ENCODE results near the gene FHIT. TPM values are rescaled to one million over a fixed set of nuclear protein-coding genes. Genes with fewer than 3 reads are reported as not detected.

The FHIT gene
- total and polyA plus RNA-seq, 5 experiments from 2014 or later: 11.7 to 32.3 (median 15.5) TPM

DNA sequence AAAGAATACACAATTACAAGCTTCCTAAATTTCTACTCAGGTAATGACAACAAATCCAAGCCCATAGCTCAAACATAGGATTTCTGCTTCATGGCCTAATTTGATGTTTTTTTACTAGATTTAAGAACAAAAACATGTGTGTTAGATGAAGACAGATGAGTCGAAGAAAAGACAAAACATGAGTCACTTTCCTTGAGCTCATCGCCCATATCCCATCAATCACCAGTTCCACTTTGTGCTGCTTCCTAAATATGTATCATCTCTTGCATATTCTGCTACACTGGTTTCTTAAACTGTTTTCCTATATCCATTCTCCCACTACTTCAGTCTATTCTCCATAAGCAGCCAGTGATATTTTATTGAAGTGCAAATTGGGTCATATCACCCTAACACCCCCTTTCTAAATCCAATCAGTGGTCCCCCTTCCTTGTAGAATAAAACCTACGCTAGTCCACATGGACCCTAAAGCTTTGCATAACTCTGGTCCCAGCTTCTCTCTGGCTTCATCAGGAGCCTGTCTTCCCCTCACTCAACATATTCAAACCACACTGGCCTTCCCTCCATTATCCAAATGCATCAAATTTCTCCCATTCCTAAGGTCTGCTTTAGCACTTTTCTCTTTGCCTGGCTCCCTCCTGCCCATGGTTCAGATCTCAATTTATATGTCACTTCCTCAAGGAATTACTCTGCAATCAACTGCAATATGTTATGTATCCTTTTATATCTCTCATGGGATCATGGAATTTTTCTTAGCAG lies 1033.9 kb downstream of the FHIT start:
- no peak overlapping the region for H3K4me3 Mint-ChIP-seq
- no peaks in the 10 kb centered on the region for H3K27me3 Mint-ChIP-seq
- H3K4me1 Mint-ChIP-seq: peaks cover 0 to 2% (median 0%) of the 10 kb centered on the region in 4 donors
- no peaks in the 10 kb centered on the region for H3K36me3 Mint-ChIP-seq
- no peak for ATAC-seq
- no peak for DNase-seq
- H3K9me3 Mint-ChIP-seq: peaks cover 0 to 14% (median 0%) of the 10 kb centered on the region in 9 donors
- peak overlapping the region in 1 of 10 donors; percentile 33 for H3K27ac Mint-ChIP-seq
- POLR2A ChIA-PET: no interaction called here

- DNase-seq (no peak), ATAC-seq (no peak)
- Mint-ChIP-seq H3K27ac (peak overlapping the region in 3 of 10 donors; percentile 33 to 72 (median 70)), H3K9me3 (peaks cover 0 to 15% (median 0%) of the 10 kb centered on the region in 9 donors), H3K36me3 (no peaks in the 10 kb centered on the region), H3K27me3 (no peaks in the 10 kb centered on the region), H3K4me1 (peaks cover 0 to 2% (median 0%) of the 10 kb centered on the region in 4 donors), H3K4me3 (no peak overlapping the region)
- POLR2A ChIA-PET: no interaction called here
Observed at GRCh38 chr3:60216462-60217075, 1034.7 kb downstream of the FHIT start.

- Mint-ChIP-seq H3K27me3 (no peaks in the 10 kb centered on the region), H3K4me3 (no peak overlapping the region)
- no peak for ATAC-seq
Observed at GRCh38 chr3:60215946-60216345, 1035.3 kb downstream of the FHIT start.

DNA sequence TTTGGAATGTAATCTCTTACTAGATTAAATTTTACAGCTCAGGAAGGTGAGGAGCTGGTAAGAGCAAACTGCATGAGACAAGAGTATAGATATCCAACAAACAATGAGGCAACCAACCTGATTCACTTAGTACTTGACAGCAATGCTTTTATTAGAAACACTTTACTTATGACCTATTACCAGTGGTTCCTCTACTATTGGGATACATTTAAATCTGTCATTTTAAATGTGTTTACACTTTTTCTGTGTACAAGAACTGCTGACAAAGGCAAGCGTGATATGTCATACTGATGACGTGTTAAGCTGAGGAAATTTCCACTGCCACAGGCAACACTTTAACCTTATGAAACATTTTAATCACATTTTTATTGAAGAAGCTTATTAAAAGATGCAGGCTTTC lies 1043.3 kb downstream of the FHIT start:
- no peaks in the 10 kb centered on the region for H3K27me3 Mint-ChIP-seq
- H3K4me1 Mint-ChIP-seq: peaks cover 0 to 2% (median 0%) of the 10 kb centered on the region in 4 donors
- ATAC-seq: no peak
- POLR2A ChIA-PET: no interaction called here
- no peak overlapping the region for H3K4me3 Mint-ChIP-seq
- H3K36me3 Mint-ChIP-seq: peaks cover 0 to 5% (median 0%) of the 10 kb centered on the region in 3 donors
- peaks cover 0 to 17% (median 0%) of the 10 kb centered on the region in 9 donors for H3K9me3 Mint-ChIP-seq
- no peak overlapping the region for H3K27ac Mint-ChIP-seq
- no peak for DNase-seq

More at GRCh38 chr3:60215946-60216345, 1035.3 kb downstream of the FHIT start:
- peaks cover 0 to 2% (median 0%) of the 10 kb centered on the region in 4 donors for H3K4me1 Mint-ChIP-seq
- H3K36me3 Mint-ChIP-seq: no peaks in the 10 kb centered on the region
- POLR2A ChIA-PET: no interaction called here
- no peak overlapping the region for H3K27ac Mint-ChIP-seq
- peaks cover 0 to 15% (median 0%) of the 10 kb centered on the region in 9 donors for H3K9me3 Mint-ChIP-seq
- no peak for DNase-seq

DNA sequence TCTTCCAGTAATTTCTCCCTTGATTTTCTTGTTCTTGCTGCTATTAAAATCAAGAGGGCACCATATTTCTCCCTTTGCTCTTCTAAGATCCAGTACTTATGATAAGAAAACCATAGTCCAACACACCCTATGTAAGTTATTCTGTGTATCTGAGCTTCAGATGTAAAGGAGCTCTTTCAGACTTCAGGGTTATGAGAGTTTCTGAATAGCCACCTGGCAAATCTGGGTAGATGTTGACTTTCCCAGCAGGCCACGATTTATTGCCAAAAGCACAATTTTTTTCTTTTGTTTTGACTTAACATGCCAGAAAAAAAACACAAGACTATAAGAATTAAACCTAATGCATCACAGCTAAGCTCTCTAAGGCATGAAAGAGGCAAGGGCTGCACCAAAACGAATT lies 1045.0 kb downstream of the FHIT start:
- Mint-ChIP-seq H3K4me3 (no peak overlapping the region), H3K36me3 (peaks cover 0 to 5% (median 0%) of the 10 kb centered on the region in 3 donors), H3K4me1 (peaks cover 0 to 7% (median 2%) of the 10 kb centered on the region in 4 donors), H3K27ac (no peak overlapping the region), H3K27me3 (no peaks in the 10 kb centered on the region), H3K9me3 (peaks cover 0 to 9% (median 0%) of the 10 kb centered on the region in 9 donors)
- DNase-seq (no peak), ATAC-seq (no peak)
- POLR2A ChIA-PET: interaction anchor here (0.7 kb wide), 1 partner anchor 162 kb away, joined by 3 read pairs; no protein-coding TSS in a partner anchor

- no peak for ATAC-seq
- POLR2A ChIA-PET: no interaction called here
- DNase-seq: no peak
- Mint-ChIP-seq H3K36me3 (no peaks in the 10 kb centered on the region), H3K4me1 (peaks cover 0 to 7% (median 2%) of the 10 kb centered on the region in 4 donors), H3K27me3 (no peaks in the 10 kb centered on the region), H3K27ac (no peak overlapping the region), H3K9me3 (peaks cover 0 to 5% (median 0%) of the 10 kb centered on the region in 9 donors), H3K4me3 (no peak overlapping the region)
Observed at GRCh38 chr3:60202052-60202726, 1049.1 kb downstream of the FHIT start.

GRCh38 chr3:60199306-60199705 lies 1051.9 kb downstream of the FHIT start:
- ATAC-seq (no peak), DNase-seq (no peak)
- Mint-ChIP-seq H3K36me3 (no peaks in the 10 kb centered on the region), H3K4me3 (no peak overlapping the region), H3K4me1 (peaks cover 0 to 7% (median 2%) of the 10 kb centered on the region in 4 donors), H3K9me3 (peaks cover 0 to 9% (median 2%) of the 10 kb centered on the region in 9 donors), H3K27ac (no peak overlapping the region), H3K27me3 (no peaks in the 10 kb centered on the region)
- POLR2A ChIA-PET: no interaction called here

- Mint-ChIP-seq H3K4me1 (peaks cover 0 to 7% (median 2%) of the 10 kb centered on the region in 4 donors), H3K27me3 (no peaks in the 10 kb centered on the region), H3K36me3 (peaks cover 0 to 4% (median 0%) of the 10 kb centered on the region in 3 donors), H3K9me3 (peaks cover 0 to 12% (median 3%) of the 10 kb centered on the region in 9 donors), H3K4me3 (no peak overlapping the region), H3K27ac (no peak overlapping the region)
- POLR2A ChIA-PET: no interaction called here
- DNase-seq (no peak), ATAC-seq (no peak)
Observed at GRCh38 chr3:60198179-60198720, 1053.0 kb downstream of the FHIT start.

GRCh38 chr3:60192297-60193114 lies 1058.7 kb downstream of the FHIT start:
- Mint-ChIP-seq H3K36me3 (peaks cover 0 to 4% (median 0%) of the 10 kb centered on the region in 3 donors), H3K27ac (peak overlapping the region in 1 of 10 donors; percentile 74), H3K9me3 (peaks cover 0 to 12% (median 0%) of the 10 kb centered on the region in 9 donors), H3K27me3 (no peaks in the 10 kb centered on the region), H3K4me1 (peaks cover 0 to 16% (median 6%) of the 10 kb centered on the region in 4 donors), H3K4me3 (no peak overlapping the region)
- no peak for ATAC-seq
- POLR2A ChIA-PET: no interaction called here
- DNase-seq: no peak

- Mint-ChIP-seq H3K9me3 (peaks cover 0 to 12% (median 2%) of the 10 kb centered on the region in 9 donors), H3K27ac (peak overlapping the region in 1 of 10 donors; percentile 65), H3K4me3 (no peak overlapping the region), H3K4me1 (peaks cover 0 to 16% (median 5%) of the 10 kb centered on the region in 4 donors), H3K36me3 (peaks cover 0 to 4% (median 0%) of the 10 kb centered on the region in 3 donors), H3K27me3 (no peaks in the 10 kb centered on the region)
- DNase-seq: no peak
- POLR2A ChIA-PET: no interaction called here
- ATAC-seq: no peak
Observed at GRCh38 chr3:60190073-60190472, 1061.2 kb downstream of the FHIT start.

GRCh38 chr3:60189304-60189703 lies 1061.9 kb downstream of the FHIT start:
- H3K27me3 Mint-ChIP-seq: no peaks in the 10 kb centered on the region
- no peak overlapping the region for H3K4me3 Mint-ChIP-seq
- DNase-seq: no peak
- H3K27ac Mint-ChIP-seq: no peak overlapping the region
- H3K9me3 Mint-ChIP-seq: peaks cover 0 to 9% (median 0%) of the 10 kb centered on the region in 9 donors
- ATAC-seq: no peak
- peaks cover 0 to 4% (median 0%) of the 10 kb centered on the region in 3 donors for H3K36me3 Mint-ChIP-seq
- POLR2A ChIA-PET: no interaction called here
- peaks cover 0 to 16% (median 5%) of the 10 kb centered on the region in 4 donors for H3K4me1 Mint-ChIP-seq

- peaks cover 0 to 16% (median 5%) of the 10 kb centered on the region in 4 donors for H3K4me1 Mint-ChIP-seq
- no peak overlapping the region for H3K27ac Mint-ChIP-seq
- DNase-seq (no peak), ATAC-seq (no peak)
- POLR2A ChIA-PET: no interaction called here
- peaks cover 0 to 4% (median 0%) of the 10 kb centered on the region in 9 donors for H3K9me3 Mint-ChIP-seq
- no peaks in the 10 kb centered on the region for H3K27me3 Mint-ChIP-seq
- H3K36me3 Mint-ChIP-seq: peaks cover 0 to 2% (median 0%) of the 10 kb centered on the region in 3 donors
- no peak overlapping the region for H3K4me3 Mint-ChIP-seq
Observed at GRCh38 chr3:60188803-60189202, 1062.4 kb downstream of the FHIT start.

Measured in naive thymus-derived CD8-positive, alpha-beta T cell (primary cell).